GM19035 (cell line): Measurements from ENCODE around the gene CFAP99.
"Not testable (repeated sequence)": the region's sequence is repeated elsewhere in the genome, so short reads cannot be mapped to it uniquely, and the experiment has no call there.

Source experiments
- ATAC-seq: cut with Tn5 transposase; IDR thresholded peaks from one replicate; pipeline ENCODE4 v1.9.1; 2021; ENCODE audit not compliant: unreplicated experiment

The CFAP99 gene

DNA sequence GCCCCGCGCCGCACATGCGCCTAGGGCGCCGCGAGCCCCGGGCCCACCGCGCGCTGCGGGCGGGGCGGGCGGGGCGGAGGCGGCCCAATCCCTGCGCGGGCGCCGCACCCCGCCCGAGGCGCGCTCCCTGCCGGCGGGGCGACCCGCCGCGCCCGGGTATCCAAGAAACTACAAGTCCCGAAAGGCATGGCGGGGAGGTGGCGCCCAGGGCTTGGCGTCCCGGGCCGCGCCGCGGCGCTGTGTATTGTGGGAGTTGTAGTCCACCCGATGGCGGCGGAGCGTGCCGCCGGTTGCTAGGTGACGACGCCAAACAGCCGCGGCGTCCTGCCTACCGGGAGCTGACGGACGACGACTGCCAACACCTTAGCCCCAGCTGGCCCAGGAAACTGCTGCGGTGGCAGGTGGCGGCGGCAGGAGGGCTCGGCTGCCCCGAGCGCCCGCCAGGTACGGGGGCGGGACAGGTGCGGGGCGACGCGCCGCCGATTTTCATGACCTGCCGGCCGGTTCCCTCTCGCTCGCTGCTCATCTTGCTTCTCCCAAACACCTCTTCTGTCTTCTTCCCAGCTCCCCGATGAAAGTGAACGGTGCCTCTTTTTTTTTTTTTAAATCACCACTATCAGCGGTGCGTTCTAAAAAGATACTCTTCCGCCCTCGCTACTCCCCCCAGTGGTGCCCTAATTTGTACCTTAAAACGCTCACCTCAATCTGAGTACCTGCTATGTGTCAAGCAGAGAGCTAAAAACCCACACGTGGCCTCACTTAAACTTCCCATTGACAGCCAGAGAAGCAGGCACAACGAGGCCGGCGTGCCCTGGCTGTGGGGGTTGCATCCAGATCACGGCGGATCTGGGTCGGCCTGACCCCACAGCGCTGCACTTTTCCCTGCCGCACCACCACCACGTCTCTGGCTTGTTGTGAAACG, at the start of gene CFAP99:
Gene CFAP99 (plus strand): TSS at position 306 of the 922 bp plus-strand sequence.
- peak; percentile 88 for ATAC-seq

DNA sequence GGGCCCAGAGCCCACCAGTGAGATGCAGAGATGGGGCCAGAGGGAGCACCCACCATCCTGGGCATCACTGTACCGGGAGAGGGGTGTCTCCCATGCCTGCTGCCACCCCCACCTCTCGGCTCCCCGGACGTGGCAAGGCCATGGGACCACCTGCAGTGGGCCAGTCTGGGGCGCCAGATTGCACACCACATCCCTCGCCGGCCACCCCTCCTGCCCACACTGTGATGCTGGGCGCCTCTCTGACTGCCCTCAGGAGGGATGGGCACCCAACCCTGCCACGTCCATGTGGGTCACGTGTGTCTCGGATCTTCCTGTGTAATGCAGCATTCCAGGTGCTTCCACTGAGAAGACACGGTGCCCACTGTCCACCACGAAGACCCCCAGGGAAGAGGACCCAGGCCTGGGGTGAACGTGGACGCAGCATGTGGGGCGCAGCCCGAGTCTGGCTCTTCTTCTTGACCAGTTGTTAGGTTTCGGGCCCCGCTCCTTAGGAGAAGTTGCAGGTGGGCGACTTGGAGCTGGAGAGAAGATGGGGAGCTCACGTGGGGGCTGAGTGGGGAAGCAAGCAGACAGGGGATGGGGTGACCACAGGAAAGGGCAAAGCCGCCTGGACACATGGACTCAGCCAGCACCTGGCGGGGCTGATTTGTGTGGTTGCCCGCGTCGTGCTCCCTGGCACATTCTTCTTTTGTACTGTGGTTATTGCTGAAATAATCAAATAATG, 48.0 kb upstream of the CFAP99 start:
- no peak for ATAC-seq

DNA sequence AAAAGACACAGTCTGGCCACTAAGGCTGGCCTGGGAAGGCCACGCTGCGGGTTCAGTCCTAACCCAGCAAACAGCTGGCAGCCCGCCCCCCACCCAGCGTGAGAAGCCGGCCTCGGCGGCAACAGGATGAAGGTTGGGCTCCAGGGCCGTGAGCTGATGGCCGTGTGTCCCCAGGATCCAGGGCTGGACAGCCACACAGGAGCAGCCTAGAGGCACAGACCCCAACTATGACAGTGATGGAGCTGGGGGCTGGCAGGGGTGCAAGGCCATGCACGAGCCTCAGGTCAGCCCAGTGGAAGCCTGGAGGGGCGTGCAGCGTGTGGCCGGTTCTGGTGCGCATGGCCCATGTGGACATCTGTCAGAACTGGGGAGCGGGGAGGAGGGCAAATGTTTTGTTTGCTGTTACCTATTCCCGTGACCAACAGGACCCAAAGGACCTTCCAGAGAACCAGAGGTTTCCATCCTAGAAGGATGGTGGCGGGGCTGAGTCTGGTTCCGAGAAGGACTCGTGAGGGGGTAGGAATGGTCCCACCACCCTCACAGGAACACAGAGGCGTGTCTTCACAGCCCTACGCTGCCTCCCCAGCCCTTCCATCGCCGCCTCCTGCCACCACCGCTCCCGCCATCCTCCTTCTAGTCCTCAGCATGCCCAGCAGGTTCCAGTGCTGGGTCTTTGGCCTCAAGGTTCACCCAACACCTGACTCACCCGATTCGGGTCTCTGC, 46.8 kb upstream of the CFAP99 start:
- ATAC-seq = no peak

DNA sequence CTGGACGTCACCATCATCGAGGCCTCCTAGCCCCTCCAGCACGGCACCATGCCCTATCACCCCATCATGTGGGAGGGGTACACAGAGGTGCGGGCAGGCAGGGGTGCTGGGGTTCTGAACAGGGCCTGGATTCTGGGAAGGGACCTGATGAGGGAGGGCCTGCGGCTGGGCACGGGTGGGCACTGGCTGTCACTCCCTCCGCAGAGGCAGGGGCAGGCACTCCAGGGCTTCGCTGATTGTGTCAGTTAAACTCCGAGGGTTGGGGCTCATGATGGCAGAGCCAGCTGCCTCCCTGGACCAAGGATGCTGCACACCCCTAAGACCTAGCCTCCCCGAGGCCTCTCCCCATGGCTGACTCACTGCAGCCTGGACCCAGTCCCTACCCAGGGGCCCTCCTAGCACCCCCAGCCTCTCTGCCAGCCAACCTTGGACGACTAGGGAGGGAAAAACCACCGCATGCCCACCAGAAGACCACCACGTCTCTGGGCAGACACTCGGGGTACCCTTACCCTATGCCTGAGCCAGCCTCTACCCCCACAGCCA, 46.2 kb upstream of the CFAP99 start:
- ATAC-seq = no peak

DNA sequence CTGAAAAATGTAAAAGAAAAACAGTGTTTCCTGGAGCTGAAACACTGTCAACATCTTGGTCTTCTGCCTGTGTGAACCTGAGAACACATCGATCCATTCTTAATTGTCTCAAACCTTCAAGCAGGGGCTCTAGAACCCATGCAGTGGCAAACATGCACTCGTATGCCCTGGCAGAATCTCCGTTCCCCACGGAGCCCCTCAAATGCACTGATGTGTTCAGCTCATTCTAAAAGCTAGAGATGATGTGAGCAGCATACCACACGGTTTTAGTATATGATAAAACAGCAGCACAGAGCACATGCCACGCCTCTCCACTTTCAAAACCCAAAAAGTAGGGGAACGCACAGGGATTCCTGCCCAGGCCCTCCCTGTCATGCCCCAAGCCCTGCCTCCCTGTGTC, 45.2 kb upstream of the CFAP99 start:
- no peak for ATAC-seq

DNA sequence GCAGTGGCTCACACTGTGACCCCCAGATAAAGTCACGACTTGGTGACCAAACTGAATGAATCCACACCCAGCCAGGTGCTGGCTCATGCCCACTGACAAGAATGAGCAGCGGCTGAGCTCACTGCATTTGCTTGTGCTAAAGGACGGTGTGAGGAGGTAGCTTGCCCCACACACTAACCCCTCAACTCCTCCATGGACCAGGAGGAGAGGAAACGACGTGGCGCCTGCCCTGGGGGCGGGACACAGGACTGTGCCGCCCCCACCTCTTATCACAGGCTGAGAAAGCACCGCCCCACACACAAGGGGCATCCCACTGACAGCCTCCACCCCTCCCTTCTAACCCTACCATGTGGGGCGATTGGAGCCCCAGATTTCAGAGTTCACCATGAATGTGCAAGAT, 43.3 kb upstream of the CFAP99 start:
- ATAC-seq = no peak

DNA sequence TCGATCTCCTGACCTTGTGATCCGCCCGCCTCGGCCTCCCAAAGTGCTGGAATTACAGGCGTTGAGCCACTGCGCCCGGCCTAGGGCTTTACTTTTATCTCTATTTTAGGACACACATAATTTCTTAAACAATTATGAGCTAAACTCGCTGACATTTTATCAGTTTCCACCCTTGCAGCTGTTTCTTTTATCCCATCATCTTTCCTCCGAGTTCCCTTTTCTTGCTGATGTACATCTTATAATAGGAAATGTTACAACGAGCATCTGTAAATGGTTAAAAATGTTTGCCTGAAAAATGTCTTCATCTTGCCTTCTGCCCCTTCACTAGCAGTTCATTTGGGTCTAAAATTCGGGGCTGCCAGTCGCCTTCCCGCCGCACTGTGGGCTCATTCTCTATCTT, 41.5 kb upstream of the CFAP99 start:
- ATAC-seq = no peak

DNA sequence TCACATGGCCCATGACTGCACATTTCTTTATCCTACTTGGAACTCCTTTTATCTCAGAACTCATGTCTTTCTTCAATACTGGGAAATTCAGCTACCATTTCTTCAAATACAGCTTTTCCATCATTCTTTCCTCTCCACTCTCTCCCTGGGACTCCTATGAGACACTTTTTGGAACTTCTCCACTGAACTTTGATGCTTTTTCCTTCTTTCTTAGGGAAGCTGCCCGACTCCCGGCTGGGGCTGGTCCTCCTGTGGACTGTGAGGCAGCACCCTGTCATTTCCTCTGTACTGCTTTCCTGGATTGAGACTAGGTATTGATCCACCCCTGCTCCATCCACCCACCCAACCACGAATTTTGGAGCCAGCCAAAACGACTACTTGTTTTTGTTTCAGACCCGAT, 40.4 kb upstream of the CFAP99 start:
- no peak for ATAC-seq

DNA sequence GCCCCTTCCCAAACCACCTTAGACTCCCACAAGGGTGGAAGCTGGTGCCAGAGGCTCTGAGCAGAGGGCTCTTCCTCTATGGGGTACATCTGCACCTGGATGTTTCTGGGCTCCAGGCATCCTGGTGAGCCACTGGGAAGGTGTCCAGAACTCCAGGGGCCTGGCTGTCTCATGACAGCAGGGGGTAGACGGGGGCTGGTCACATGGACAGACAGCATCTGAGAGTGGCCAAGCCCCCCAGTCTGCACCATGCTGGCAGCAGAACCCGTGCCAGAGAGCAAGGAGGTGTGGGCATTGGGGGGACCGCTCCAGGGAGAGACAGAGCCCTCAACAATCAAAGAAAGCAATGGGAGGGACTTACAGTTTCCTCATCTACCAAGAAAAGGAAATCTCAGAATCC, 39.9 kb upstream of the CFAP99 start:
- ATAC-seq = no peak

DNA sequence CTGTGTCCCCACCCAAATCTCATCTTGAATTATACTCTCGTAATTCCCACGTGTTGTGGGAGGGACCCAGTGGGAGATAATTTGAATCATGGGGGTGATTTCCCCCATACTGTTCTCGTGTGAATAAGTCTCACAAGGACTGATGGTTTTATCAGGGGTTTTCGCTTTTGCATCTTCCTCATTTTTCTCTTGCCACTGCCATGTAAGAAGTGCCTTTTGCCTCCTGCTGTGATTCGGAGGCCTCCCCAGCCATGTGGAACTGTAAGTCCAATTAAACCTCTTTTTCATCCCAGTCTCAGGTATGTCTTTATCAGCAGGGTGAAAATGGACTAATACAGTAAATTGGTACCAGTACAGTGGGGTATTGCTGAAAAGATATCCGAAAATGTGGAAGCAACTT, 38.2 kb upstream of the CFAP99 start:
- ATAC-seq = not testable (repeated sequence)

DNA sequence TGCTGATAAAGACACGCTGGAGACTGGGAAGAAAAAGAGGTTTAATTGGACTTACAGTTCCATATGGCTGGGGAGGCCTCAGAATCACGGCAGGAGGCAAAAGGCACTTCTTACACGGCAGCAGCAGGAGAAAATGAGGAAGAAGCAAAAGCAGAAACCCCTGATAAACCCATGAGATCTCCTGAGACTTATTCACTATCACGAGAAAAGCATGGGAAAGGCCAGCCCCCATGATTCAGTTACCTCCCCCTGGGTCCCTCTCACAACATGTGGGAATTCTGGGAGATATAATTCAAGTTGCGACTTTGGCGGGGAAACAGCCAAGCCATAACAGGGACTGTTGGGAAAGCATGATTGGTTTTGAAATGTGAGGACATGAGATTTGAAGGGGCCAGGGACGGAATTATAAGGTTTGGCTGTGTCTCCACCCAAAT, 36.0 kb upstream of the CFAP99 start:
- not testable (repeated sequence) for ATAC-seq

DNA sequence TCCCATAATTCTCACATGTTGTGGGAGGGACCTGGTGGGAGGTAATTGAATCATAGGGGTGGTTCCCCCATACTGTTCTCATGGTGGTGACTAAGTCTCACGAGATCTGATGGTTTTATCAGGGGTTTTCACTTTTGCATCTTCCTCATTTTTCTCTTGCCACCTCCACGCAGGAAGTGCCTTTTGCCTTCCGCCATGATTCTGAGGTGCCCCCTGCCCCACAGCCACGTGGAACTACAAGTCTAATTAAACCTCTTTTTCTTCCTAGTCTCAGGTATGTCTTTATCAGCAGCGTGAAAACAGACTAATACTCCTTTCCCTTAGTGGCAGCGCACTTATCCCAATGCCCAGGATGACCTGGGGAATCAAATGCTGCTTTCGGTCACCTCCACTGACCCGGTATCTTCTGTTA, 35.5 kb upstream of the CFAP99 start:
- not testable (repeated sequence) for ATAC-seq

DNA sequence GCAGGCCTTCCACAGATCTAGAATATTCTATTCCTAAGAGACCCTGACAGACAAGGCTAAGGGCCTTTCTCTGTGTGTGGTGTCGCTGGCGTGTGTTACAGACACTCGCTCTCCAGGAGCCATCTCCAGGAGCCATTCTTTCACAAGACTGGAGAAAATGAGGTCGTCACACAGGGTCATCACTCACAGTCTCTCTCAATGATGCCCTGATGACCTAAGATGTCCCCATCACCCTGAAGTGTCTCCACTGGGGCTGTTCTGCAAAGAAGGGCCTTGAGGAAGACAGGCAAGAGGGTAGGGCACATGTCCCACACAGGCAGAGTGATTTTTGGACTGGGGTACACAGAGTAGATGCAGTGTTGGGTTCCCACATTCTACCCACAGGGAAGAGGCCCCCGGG, 35.0 kb upstream of the CFAP99 start:
- ATAC-seq = no peak

DNA sequence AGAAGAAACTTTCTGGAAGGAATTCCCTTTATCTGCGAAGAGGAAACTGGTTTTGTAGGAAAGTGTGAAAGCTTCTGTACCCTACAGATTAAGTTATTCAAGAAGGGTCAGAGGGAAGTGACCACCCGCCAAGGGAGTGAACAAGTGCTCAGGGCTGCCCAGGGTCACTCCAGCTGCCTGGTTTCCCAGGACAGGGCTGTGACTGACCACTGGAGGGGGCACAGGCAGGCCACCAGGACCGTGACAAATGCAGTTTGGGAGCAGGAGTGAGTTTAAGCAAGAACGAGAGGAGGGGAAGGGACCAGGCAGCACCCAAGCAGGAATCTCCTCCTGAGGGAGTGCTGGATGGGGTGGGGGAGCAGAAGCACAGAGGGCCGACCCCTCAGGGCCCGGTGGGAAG, 34.5 kb upstream of the CFAP99 start:
- no peak for ATAC-seq

DNA sequence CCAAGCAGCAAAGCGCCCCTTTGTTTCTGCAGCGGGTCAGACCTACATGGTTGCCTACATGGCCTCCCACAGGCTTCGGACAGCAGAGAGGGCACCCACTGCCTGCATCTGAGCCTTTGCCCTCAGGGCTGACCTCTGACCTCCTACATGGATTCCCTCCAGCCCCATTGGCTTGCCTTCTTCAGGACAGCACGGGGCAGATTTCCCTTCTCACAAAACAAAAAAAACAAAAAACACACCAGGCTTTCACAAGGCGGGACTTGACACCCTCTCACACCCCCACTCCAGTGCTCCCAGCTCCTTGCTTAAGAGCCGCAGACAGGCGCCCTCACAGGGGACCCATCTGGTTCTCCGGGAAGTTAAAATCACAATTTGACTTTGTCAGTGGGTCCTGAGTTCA, 33.2 kb upstream of the CFAP99 start:
- no peak for ATAC-seq

DNA sequence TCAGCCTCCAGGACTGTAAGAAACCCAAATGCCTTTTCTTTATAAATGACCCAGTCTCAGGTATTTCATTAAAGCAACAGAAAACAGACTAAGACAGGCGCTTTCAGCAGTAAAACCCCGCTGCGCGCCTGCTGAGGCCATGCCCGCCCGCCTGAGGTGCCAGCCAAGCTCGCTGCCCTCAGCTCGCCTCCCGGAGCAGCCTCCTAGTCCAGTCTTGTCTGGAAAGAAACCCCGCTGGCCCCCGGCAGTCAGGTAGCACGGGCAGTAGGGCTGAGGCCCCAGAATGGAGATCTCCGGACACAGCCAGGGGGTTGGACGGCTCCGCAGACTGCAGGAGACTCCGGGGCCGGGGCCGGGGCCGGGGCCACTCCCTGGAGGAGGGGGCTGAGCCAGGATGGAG, 32.0 kb upstream of the CFAP99 start:
- ATAC-seq = no peak

DNA sequence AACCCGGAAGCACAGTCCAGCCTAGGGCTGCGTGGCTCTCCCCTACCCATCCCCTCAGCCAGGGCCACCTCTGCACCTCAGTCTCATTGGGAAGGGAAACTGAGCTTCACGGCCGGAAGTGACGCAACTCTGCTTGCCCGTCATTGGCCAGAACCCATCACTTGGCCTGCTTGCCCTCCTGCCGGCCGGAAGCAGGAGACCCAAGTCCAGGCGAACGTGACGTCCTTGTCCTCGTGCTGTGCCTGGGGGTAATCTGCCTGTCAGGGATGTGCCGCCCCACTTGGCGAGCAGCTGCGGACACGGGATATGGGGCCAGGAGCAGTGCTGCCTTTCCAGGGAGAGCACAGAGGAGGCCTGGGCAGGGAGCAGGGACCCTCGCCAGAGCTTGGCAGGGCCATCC, 31.5 kb upstream of the CFAP99 start:
- ATAC-seq = no peak

DNA sequence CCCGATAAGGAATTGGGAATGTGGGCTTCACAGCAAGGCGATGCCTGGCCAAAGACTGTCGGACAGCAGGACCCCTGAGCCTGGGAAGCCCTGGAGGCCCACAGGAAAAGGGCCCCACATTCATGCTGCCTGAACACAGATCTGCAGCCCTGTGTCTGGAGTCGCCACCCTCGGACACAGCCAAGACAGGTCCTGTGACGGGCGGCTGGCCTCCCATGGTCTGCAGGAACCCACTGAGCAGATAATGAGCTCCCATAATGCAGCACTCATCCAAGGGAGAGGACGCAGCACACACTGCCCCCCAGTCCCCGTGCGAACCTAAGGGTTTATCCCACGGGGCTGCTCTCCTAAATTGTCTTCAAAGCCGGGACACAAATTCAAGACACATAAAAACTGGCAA, 30.9 kb upstream of the CFAP99 start:
- ATAC-seq = no peak

DNA sequence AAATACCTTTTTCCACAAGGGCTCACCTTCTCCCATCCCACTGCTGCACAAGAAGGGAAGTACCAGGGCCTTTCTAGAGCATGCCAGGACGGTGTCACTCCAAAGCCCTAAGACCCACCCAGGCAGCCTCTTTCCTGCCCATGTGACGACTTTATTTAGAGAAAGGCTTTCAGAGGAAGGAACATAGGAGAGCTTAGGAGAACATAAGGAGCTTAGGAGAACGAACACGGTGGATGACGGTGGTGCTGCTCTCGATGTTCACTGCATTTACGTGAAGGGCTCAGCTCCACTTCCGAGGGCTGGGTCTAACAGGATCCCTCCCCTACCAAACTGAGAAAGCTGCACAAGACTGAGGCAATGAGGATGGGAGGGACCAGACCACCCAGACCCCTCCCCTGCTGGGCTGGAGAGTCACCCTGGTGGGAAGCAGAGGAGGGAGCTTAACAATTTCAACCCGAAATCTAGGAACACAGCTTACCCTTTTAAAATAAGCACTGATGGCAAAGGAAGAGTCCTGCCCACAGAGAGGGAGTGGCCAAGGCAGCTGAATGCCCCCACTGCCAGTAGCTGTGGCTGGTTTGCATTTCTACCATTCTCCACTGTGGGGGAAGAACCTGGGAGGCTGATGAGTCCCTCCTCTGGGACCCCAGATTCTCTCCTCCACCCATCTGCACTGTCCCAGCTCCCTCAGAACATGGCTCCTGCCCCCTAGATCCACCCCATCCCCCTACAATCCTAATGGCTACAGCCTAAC, 30.1 kb upstream of the CFAP99 start:
- no peak for ATAC-seq

DNA sequence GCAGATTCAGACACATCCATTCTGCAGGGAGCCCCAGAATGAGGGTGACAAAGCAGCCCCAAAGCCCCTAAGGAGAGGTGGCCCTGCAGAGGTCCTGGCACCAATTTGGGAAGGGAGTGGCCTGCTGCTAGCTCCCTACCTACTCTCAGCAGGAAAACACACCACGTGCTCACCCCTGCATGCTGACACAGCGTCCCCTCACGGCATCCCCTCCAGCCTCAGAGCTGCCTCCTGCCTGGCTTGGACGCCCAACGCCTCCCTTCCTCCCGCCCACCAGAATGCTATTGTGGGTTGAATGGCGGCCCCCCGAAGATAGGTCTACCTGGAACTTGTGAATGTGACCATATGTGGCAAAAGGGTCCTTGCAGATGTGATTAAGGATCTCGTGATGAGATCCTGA, 29.1 kb upstream of the CFAP99 start:
- no peak for ATAC-seq

DNA sequence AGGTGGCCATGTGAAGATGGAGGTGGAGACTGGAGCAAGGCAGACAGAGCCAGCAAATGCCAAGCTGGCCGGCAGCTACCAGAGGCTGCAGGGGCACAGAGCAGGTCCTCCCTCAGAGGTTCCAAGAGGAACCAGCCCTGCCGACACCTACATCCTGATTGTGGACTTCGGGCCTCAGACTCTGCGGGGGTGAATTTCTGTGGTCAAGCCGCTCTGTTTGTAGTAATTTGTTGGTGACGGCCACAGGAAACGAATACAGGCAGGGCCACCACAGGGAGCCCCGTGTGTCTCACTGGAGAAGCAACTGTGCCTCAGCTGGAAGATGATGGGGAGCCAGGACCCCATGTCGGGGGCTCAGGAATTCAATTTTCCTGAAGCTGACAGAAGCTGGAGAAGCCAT, 28.6 kb upstream of the CFAP99 start:
- ATAC-seq = no peak
